ENCODE measurements around the gene XPNPEP2. TPM values are rescaled to one million over a fixed set of nuclear protein-coding genes. Genes with fewer than 3 reads are reported as not detected.

The XPNPEP2 gene
- polyA plus RNA-seq, 1 of the 3 experiments (the other 2 are of a cell fraction), result 0.21 TPM

GRCh38 chrX:129695535-129695934 is 43.2 kb upstream of the XPNPEP2 start:
- Histone ChIP-seq H3K4me1 (ENCODE audit: control insufficient read depth in 1 of 2, insufficient read depth in 2 of 2, low read depth in 1 of 2, low read length in 1 of 2) (no peaks in the 10 kb centered on the region), H4K20me1 (ENCODE audit: insufficient read depth) (no peaks in the 10 kb centered on the region), H3K27ac (ENCODE audit: low read depth in 2 of 2, low read length in 1 of 2) (no peak overlapping the region), H3K79me2 (ENCODE audit: insufficient read depth) (no peaks in the 10 kb centered on the region), H3F3A (replicated peaks; ENCODE audit: insufficient read depth) (no peaks in the 10 kb centered on the region), H3K27me3 (ENCODE audit: insufficient read depth) (peaks cover 24% of the 10 kb centered on the region; the same call in 1 of the 2 replicates), H3K4me2 (no peak overlapping the region), H2AFZ (ENCODE audit: low read depth) (no peak overlapping the region), H3K4me3 (ENCODE audit: low read depth in 2 of 2, low read length in 1 of 2) (no peak overlapping the region), H3K36me3 (replicated peaks in 1 of 2; ENCODE audit: control insufficient read depth in 1 of 2, insufficient read depth in 2 of 2, low read length in 1 of 2) (no peaks in the 10 kb centered on the region), H3K9ac (no peak overlapping the region), H3K9me3 (no peaks in the 10 kb centered on the region), H3K9me2 (no peaks in the 10 kb centered on the region)
- ChIA-PET CTCF (interaction anchor here (1.3 kb wide), 1 partner anchor 9 kb away, joined by 3 read pairs; no protein-coding TSS in a partner anchor), POLR2A (no interaction called here)
- 53% methylated on average over 6 of the region's 6 CpGs for WGBS (ENCODE audit: low lambda C conversion rate)
- TF ChIP-seq RFX5 (IDR thresholded peaks at IDR 0.05; ENCODE audit: low read length) (no peak), MXI1 (IDR thresholded peaks at IDR 0.05; ENCODE audit: low read depth, low read length) (no peak), USF1 (IDR thresholded peaks at IDR 0.05; ENCODE audit: borderline replicate concordance, low read depth) (no peak), MEF2A (IDR thresholded peaks at IDR 0.05; ENCODE audit: borderline replicate concordance, low read depth) (no peak)
- no peak for DNase-seq

- Histone ChIP-seq H3K4me3 (ENCODE audit: low read depth in 2 of 2, low read length in 1 of 2) (no peak overlapping the region), H3K27ac (ENCODE audit: low read depth in 2 of 2, low read length in 1 of 2) (no peak overlapping the region), H3K9me2 (no peaks in the 10 kb centered on the region), H4K20me1 (ENCODE audit: insufficient read depth) (no peaks in the 10 kb centered on the region), H3K9me3 (no peaks in the 10 kb centered on the region), H3K4me1 (ENCODE audit: control insufficient read depth in 1 of 2, insufficient read depth in 2 of 2, low read depth in 1 of 2, low read length in 1 of 2) (no peaks in the 10 kb centered on the region), H3K36me3 (replicated peaks in 1 of 2; ENCODE audit: control insufficient read depth in 1 of 2, insufficient read depth in 2 of 2, low read length in 1 of 2) (no peaks in the 10 kb centered on the region), H2AFZ (ENCODE audit: low read depth) (no peak overlapping the region), H3F3A (replicated peaks; ENCODE audit: insufficient read depth) (no peaks in the 10 kb centered on the region), H3K4me2 (no peak overlapping the region), H3K9ac (no peak overlapping the region), H3K79me2 (ENCODE audit: insufficient read depth) (no peaks in the 10 kb centered on the region), H3K27me3 (ENCODE audit: insufficient read depth) (peaks cover 24% of the 10 kb centered on the region; the same call in 1 of the 2 replicates)
- TF ChIP-seq, protein P1, sequence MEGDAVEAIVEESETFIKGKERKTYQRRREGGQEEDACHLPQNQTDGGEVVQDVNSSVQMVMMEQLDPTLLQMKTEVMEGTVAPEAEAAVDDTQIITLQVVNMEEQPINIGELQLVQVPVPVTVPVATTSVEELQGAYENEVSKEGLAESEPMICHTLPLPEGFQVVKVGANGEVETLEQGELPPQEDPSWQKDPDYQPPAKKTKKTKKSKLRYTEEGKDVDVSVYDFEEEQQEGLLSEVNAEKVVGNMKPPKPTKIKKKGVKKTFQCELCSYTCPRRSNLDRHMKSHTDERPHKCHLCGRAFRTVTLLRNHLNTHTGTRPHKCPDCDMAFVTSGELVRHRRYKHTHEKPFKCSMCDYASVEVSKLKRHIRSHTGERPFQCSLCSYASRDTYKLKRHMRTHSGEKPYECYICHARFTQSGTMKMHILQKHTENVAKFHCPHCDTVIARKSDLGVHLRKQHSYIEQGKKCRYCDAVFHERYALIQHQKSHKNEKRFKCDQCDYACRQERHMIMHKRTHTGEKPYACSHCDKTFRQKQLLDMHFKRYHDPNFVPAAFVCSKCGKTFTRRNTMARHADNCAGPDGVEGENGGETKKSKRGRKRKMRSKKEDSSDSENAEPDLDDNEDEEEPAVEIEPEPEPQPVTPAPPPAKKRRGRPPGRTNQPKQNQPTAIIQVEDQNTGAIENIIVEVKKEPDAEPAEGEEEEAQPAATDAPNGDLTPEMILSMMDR (IDR thresholded peaks at IDR 0.05), result no peak
- no peak for TF ChIP-seq TAF1 (IDR thresholded peaks at IDR 0.05; ENCODE audit: borderline replicate concordance, low read depth, low read length)
- TF ChIP-seq RAD21 (IDR thresholded peaks at IDR 0.05; ENCODE audit: low read length), result no peak
- no peak for TF ChIP-seq NFIC (IDR thresholded peaks at IDR 0.05; ENCODE audit: borderline replicate concordance)
- TF ChIP-seq SIN3A (IDR thresholded peaks at IDR 0.05; ENCODE audit: borderline replicate concordance, low read depth, low read length), result no peak
- no peak for TF ChIP-seq TCF12 (IDR thresholded peaks at IDR 0.05)
- TF ChIP-seq FOXJ3 (CRISPR knock-in tag; IDR thresholded peaks at IDR 0.05), result no peak
- no peak for TF ChIP-seq USF2 (IDR thresholded peaks at IDR 0.05; ENCODE audit: borderline replicate concordance, low read depth, low read length)
- no peak for TF ChIP-seq EP300 (IDR thresholded peaks at IDR 0.05; ENCODE audit: borderline replicate concordance in 1 of 2, low read depth in 1 of 2, low read length in 1 of 2)
- no peak for TF ChIP-seq POLR2AphosphoS5 (IDR thresholded peaks at IDR 0.05; ENCODE audit: low read depth, low read length)
- 50% methylated on average over 8 of the region's 8 CpGs for whole genome bisulfite sequencing (ENCODE audit: low lambda C conversion rate)
- ChIA-PET CTCF (interaction anchor here (1.3 kb wide), 1 partner anchor 10 kb away, joined by 3 read pairs; no protein-coding TSS in a partner anchor), POLR2A (no interaction called here)
- no peak for DNase-seq
These were observed 42.8 kb upstream of the XPNPEP2 start for GRCh38 chrX:129695937-129696336.

Measured in SK-N-SH (cell line).